ENCODE data around the gene SERTM1.

Gene SERTM1

DNA sequence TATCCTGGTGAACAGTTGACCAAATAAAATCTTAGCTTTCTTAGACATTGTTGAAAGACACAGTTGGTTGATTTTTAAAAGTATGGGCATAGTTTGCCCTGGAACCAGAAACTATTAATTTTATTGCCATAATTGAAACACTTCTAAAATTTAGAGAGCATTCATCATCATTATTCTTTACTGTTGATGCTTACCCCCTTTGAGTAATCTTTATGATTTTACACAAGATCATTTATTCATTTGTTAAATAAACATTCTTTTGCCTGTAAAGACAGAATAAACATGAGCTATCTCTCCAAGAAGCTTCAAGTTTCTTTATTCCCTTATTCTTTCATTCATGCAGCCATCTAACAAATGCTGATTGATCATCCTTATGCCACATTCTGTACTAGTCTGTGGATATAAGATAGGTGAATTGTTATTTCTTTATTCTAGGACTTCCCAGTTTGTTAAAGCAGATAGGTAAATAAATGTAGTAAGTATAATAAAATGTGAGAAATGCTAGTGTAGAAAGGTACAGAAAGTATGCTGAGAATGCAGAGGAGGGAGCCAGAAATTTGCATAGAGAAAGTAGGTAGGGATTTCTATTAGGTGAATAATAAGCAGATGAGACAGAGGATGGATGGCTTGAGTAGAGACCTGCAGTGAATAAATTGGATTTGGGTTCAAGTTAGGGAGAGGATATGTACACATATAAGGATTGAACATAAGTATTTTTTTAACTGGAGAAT, 8.2 kb downstream of the SERTM1 start:
- no peak for ATAC-seq
- TF ChIP-seq BACH2 (CRISPR knock-in tag; IDR thresholded peaks at IDR 0.05; ENCODE audit: borderline replicate concordance): no peak
- no peak for TF ChIP-seq ZNF8 (CRISPR knock-in tag; IDR thresholded peaks at IDR 0.05)
- no peak for TF ChIP-seq PATZ1 (CRISPR knock-in tag; IDR thresholded peaks at IDR 0.05; ENCODE audit: borderline replicate concordance)
- no peak for TF ChIP-seq PPARA (CRISPR knock-in tag; IDR thresholded peaks at IDR 0.05; ENCODE audit: borderline replicate concordance)
- TF ChIP-seq, protein P1, sequence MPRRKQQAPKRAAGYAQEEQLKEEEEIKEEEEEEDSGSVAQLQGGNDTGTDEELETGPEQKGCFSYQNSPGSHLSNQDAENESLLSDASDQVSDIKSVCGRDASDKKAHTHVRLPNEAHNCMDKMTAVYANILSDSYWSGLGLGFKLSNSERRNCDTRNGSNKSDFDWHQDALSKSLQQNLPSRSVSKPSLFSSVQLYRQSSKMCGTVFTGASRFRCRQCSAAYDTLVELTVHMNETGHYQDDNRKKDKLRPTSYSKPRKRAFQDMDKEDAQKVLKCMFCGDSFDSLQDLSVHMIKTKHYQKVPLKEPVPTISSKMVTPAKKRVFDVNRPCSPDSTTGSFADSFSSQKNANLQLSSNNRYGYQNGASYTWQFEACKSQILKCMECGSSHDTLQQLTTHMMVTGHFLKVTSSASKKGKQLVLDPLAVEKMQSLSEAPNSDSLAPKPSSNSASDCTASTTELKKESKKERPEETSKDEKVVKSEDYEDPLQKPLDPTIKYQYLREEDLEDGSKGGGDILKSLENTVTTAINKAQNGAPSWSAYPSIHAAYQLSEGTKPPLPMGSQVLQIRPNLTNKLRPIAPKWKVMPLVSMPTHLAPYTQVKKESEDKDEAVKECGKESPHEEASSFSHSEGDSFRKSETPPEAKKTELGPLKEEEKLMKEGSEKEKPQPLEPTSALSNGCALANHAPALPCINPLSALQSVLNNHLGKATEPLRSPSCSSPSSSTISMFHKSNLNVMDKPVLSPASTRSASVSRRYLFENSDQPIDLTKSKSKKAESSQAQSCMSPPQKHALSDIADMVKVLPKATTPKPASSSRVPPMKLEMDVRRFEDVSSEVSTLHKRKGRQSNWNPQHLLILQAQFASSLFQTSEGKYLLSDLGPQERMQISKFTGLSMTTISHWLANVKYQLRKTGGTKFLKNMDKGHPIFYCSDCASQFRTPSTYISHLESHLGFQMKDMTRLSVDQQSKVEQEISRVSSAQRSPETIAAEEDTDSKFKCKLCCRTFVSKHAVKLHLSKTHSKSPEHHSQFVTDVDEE (CRISPR knock-in tag; IDR thresholded peaks at IDR 0.05): no peak
- no peak for TF ChIP-seq OSR1 (CRISPR knock-in tag; IDR thresholded peaks at IDR 0.05)
- TF ChIP-seq GLIS3 (CRISPR knock-in tag; IDR thresholded peaks at IDR 0.05): no peak
- TF ChIP-seq ZC3H10 (CRISPR knock-in tag; IDR thresholded peaks at IDR 0.05): no peak
- no peak for TF ChIP-seq ESRRG (CRISPR knock-in tag; IDR thresholded peaks at IDR 0.05)
- no peak for TF ChIP-seq CSRNP3 (CRISPR knock-in tag; IDR thresholded peaks at IDR 0.05)
- TF ChIP-seq ZFP30 (CRISPR knock-in tag; IDR thresholded peaks at IDR 0.05): no peak
- no peak for TF ChIP-seq RARB (CRISPR knock-in tag; IDR thresholded peaks at IDR 0.05)
- no peak for TF ChIP-seq TOX (CRISPR knock-in tag; IDR thresholded peaks at IDR 0.05; ENCODE audit: borderline replicate concordance)
- TF ChIP-seq CREB5 (CRISPR knock-in tag; IDR thresholded peaks at IDR 0.05; ENCODE audit: low read depth): no peak
- no peak for TF ChIP-seq TCF4 (CRISPR knock-in tag; IDR thresholded peaks at IDR 0.05; ENCODE audit: borderline replicate concordance)
- TF ChIP-seq ZNF565 (CRISPR knock-in tag; conservative IDR thresholded peaks at IDR 0.05; ENCODE audit: low read depth): no peak

GRCh38 chr13:36683701-36684100, 9.9 kb downstream of the SERTM1 start:
- no peak for ATAC-seq
- TF ChIP-seq ZNF8 (CRISPR knock-in tag; IDR thresholded peaks at IDR 0.05): no peak
- TF ChIP-seq PATZ1 (CRISPR knock-in tag; IDR thresholded peaks at IDR 0.05; ENCODE audit: borderline replicate concordance): no peak
- TF ChIP-seq ZNF70 (CRISPR knock-in tag; IDR thresholded peaks at IDR 0.05): no peak
- no peak for TF ChIP-seq ZFP3 (CRISPR knock-in tag; IDR thresholded peaks at IDR 0.05)
- no peak for TF ChIP-seq ARNTL (CRISPR knock-in tag; IDR thresholded peaks at IDR 0.05; ENCODE audit: borderline replicate concordance, low read depth)
- TF ChIP-seq TOX (CRISPR knock-in tag; IDR thresholded peaks at IDR 0.05; ENCODE audit: borderline replicate concordance): no peak
- TF ChIP-seq POU6F1 (CRISPR knock-in tag; IDR thresholded peaks at IDR 0.05; ENCODE audit: borderline replicate concordance, low read depth): no peak
- no peak for TF ChIP-seq TCF4 (CRISPR knock-in tag; IDR thresholded peaks at IDR 0.05; ENCODE audit: borderline replicate concordance)

Data from SK-N-SH treated with all-trans-retinoic acid at 6 μM for 48 hours (cell line).